Glomerular endothelial cell (primary cell): ENCODE data around the gene LAMB1. TPM values are rescaled to one million over a fixed set of nuclear protein-coding genes. Genes with fewer than 3 reads are reported as not detected.
"Not testable (repeated sequence)": the region's sequence is repeated elsewhere in the genome, so short reads cannot be mapped to it uniquely, and the experiment has no call there.

Experiments used
- DNase-seq: peaks from one replicate; pipeline ENCODE4 v3.0.0-alpha.2; 2011; ENCODE audit warnings: low read depth, low spot score; ENCODE audit errors: extremely low read depth
- total RNA-seq: library from RNA; depleted of rRNA; stranded (reverse); fragments of >200 nt; gene quantifications from 2 replicates; pipeline ENCODE4 v1.2.3, GENCODE V29; 2015

The LAMB1 gene
- total RNA-seq, 1 donor from 2014 or later: 732 TPM

DNA sequence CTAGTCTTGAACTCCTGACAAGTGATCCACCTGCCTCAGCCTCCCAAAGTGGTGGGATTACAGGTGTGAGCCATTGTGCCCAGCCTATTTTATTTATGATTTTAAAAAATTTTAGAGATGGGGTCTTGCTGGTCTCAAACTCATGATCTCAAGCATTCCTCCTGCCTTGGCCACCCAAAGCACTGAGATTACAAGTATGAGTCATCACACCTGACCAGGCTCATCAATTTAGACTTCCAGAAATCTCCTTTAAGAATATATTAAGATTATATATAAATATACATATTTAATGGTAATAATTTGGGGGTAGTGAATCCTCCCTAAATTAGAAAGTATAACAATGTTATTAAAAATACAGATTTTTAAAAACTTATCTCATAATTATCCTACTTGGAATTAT lies 29.1 kb downstream of the LAMB1 start:
- DNase-seq: no peak

DNA sequence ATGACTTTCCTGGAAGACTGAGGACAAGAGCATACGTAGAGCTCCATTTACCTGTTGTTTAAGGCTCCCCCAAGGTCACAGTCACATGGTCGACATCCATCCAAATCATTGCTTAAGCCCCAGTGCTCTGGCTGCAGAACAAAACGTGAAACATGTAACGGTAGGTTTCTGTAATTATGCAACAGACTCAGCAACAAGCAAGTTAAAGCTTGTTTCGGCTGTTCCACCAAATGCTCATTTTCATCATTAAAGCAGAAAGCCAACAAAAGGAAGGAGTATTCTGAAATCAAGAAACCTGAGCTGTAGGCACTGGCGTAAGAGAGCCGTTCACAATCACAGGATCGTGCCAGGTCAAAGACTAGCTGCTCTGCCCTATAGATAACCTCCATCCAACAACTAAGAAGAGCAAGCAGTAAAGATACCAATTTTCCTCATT lies 30.0 kb downstream of the LAMB1 start:
- DNase-seq: no peak

DNA sequence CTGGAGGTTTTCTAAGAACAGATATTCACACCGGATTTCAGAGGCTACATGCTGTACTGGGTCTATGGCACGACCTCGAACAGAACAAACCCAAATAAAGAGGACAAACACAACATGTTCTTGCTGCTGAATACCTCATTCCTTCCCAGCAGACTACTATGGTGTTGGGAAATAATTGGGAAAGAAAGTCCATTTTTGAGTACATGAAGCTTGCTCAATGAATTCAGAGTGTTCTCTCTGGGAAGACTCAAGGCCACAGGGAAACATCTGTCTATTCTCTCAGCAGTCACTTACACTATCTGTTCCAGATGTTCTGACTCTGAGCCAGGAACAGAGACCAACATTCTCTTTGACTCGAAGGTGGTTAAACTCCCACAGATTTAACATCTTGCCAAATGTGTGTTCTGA lies 30.9 kb downstream of the LAMB1 start:
- DNase-seq: no peak

DNA sequence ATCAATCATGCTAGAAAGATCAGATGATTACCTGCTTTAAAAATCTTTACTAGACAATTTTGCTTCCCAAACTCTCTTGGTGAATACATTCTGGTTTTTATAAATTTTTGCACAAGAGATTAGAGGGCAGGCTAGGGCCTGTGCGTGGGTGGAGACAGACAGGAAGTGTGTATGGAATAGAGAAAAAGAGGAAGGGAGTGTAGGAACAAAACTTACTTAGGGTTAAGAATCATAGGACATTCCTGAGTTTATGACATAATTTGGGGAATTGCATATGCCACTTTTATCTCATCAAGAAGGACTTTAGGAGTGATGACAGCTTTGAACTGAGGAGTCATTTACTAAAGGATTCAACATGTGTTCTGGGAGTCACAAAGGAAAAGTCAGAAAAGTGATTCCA lies 31.3 kb downstream of the LAMB1 start:
- DNase-seq: no peak

DNA sequence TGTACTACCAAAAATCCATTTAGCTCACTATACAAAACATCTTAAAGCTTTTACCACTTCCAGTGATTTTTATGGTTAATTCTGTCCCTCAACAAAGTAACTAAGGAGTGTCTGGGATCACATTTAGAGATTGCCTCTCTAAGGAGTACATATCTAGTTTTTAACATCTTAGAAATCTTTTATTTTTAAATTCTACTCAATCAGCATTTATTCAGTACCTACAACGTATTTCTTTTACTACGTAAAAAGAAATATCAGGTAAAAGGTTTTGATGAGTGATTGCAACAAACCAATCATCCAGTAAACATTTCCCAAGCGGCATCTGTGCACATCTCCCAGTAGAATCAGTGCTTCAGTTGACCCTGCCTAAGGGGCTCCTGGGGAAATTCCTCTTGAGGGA lies 31.9 kb downstream of the LAMB1 start:
- no peak for DNase-seq

DNA sequence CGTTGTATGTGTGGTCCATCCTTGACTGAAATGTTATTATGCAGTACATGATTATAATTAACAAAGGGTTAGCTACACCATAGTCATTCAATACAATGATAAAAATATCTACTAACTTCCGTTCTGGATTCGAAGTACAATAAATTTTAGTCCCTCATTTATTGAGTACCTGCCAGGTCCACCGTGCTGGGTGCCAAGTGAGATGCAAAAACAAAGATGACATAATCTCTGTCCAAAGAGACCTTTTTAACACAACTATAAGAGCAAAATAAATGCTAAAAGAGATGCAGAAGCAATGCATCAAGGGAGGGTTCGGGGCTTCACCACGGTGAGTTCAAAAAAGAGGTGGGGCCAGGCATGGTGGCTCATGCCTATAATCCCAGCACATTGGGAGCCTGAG lies 33.1 kb downstream of the LAMB1 start:
- no peak for DNase-seq

DNA sequence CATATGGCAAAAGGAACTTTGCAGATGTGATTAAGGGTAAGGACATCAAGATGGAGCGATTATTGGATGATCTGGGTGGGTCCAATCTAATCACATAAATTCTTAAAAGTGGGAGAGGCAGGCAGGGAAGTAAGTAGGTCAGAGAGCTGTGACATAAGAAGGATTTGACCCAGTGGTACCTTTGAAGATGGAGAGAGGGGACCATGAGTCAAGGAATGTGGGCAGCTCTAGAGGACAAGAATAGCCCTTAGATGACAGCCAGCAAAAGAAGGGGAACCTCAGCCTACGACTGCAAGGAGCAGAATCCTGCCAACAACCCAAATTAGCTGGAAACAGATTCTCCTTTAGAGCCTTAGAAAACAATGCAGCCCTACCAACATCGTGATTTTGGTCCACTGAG lies 34.5 kb downstream of the LAMB1 start:
- no peak for DNase-seq

DNA sequence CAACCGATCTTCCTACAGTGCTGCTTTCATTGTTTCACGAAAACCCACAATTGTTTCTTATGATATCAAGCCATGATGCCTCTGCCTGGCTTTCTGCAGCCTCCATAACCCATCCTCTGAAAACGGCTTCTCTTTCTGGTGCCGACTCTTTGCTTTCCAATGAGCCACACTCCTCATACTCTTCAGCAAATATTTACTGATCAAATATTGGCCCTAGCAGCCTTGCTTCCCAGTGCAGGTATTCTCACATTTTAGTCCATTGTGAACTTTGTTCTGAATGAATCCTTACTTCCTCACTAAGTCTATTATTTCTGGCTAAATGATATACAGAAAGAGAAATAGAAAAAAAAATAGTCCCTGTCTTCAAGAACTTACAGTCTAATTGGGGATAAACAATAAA lies 35.5 kb downstream of the LAMB1 start:
- no peak for DNase-seq

DNA sequence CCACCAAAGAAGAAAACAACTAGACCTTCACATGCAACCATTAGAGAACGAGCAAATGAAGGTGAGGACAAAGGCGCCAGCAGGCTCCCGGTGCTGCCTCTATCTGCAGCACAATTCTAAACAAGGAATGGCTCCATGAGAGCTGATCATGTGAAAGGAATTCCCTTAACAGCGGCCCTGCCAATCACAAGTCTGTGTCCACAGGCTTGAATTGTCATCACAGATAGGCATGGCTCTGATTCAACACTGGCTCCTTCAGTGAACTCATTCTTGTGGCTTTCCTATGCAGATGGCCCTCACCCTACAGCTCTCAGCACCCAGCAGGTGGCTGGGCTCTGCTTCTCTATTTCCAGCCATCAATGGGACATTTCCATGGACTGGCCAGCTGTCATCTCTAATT lies 36.2 kb downstream of the LAMB1 start:
- DNase-seq: no peak

DNA sequence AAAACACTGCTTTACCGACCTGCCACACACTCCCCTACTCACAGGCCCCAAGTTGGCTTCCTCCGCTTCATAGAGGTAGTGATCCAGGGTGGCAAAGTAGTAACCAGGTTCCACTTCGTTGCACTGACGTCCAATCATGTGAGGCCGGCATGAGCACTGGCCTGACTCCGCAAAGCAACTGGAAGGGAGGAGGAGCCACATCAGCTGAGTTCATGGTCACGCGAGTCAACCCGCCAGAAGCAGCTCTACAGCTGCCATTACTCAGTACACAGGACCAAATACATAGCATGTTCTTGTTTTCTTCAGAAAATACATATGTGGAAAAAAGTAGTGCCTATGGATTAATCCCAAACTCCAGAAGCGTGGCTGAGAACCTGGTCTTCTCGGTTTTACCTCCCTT lies 38.5 kb downstream of the LAMB1 start:
- no peak for DNase-seq

DNA sequence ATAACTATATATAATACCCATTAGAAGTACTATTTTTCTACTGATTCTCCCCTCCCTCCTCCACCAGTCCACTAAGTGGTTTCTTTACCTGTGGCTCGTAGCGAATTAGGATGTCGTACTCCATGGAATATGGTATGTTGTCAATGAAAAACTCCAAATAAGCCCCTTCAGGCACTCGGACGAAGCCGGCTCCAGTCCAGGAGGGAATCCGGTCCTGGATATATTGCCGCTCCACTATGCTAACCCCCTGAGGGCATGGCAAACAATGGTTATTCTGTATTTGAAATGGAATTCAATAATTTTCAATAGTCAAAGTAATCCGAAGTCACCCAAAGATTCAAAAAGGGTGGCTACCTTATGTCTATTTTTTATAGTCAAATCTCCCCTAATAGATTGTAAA lies 40.1 kb downstream of the LAMB1 start:
- DNase-seq: no peak

DNA sequence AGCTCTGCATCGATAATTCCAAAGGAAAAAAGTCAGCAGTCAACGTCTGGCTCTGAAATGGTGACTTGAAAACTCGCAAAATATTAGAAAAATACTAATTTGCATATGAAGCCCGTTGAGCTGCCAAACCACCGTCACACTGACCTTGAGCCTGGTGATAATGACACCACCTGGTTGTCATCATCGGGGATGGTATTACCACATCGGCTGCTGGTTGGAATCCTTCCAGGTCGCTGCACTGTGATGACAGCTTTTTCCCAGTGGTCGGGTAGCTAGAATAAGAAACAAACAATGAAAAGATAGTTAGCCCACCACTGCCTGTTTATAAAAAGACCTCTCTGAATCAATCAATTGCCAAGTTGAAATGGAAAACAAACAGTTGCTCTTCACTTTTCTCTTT lies 41.6 kb downstream of the LAMB1 start:
- DNase-seq: no peak

DNA sequence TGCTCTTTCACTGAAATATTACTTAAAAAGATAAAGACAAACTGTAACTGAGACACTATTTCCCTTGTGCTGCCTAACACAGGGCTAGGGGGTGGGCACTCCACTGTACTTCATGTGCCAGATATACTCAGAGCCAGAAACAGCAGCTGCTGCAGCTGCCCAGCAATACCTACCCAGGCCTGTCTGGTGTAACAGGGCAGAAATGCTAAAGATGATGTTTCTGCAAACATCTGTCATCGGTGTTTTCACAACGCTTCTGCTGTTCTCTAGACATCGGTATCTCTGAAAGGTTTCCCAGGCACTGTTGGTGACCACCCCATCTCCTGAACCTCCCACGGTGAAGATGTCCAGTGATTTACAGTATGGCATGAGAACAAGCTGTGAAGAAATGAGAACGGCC lies 42.7 kb downstream of the LAMB1 start:
- no peak for DNase-seq

DNA sequence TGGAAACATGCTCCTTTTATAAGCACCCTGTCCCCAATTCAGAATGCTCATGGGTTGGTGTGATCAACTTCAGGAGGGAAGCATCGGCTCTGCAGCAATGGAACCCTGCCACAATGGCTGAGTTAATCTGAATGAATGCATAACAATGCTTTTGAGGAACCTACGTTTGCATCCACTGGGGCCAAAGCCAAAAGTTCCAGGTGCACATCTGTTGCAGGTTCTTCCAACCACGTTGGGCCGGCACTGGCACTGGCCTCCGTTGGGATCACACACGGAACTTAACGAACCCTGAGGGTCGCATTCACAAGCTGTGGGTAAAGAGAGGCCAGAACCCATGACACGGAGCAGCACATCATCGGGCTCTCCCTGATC lies 43.4 kb downstream of the LAMB1 start:
- no peak for DNase-seq

DNA sequence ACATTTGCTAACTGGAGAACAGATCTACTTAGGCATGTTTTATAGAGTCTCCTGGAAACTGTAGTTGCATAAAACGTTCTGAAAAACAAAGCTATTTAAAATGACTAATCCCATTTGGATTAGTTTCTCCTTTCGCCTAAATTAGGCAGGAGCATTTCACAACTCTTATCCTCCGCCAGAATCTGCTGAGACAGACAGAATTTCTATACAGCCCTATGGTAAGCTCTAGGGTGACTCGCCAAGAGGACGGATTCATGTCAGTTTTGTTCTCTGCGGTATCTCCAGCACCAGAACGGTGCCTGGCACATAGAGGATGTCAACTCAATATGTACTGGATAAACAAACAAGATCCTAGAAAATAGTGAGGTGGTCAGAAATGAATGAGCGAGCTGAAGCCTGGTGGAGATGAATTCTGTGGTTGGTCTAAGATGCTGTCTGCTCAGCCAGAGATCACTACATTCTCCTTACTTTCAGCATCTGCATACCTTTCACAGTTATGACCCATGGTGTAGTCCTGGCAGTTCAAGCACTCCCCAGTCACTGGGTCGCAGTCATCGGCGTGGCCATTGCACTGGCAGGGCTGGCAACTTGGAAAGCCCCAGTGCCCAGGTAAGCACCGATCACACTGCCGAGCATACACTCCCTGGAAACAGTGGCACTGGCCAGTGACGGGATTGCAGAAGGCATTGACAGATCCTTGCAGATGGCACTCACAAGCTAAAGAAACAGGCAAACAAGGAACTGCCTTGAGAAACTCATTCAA lies 44.0 kb downstream of the LAMB1 start:
- DNase-seq: no peak

DNA sequence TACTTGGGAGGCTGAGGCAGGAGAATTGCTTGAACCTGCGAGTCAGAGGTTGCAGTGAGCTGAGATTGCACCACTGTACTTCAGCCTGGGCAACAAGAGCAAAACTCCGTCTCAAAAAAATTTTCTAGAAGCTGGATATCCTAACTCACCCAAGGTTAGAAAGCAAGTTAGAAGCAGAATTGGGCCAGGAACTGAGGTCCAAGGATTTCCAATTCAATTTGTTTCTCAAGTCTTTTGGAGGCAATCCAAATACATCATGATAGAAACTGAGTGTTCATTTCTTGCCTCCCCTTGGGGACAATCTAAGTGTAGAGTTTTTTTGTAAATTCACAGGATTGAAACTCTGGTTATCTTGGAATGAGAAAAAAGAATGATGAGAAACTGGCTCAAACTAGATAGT lies 45.5 kb downstream of the LAMB1 start:
- no peak for DNase-seq

DNA sequence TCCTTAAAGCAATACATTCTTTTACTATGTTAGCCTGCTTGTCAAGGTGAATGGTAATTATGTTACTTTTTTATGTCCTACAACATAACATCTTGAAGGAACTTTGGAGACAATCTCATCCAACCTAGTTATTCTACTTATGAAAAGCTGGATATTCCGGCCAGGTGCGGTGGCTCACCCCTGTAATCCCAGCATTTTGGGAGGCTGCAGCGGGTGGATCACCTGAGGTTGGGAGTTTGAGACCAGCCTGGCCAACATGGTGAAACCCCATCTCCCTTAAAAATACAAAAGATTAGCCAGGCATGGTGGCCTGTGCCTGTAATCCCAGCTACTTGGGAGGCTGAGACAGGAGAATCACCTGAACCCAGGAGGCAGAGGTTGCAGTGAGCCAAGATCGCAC lies 46.0 kb downstream of the LAMB1 start:
- DNase-seq: not testable (repeated sequence)

DNA sequence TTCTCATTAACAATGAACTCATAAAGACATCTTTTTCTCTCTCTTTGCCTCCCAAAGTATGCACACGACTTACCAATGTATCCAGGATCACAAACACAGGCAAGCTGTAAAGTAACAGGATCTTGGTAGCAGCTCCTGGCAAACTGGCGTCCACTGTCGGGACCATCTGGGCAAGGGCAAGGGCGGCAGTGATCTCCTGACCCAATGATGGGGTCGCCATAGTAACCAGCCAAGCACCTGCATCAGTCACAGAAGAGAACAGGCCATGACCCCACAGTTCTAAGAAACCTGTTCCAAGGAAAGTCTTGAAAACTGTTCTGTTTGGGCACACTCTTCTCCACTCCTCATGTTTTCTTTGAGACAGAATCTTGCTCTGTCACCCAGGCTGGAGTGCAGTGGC lies 47.6 kb downstream of the LAMB1 start:
- no peak for DNase-seq

DNA sequence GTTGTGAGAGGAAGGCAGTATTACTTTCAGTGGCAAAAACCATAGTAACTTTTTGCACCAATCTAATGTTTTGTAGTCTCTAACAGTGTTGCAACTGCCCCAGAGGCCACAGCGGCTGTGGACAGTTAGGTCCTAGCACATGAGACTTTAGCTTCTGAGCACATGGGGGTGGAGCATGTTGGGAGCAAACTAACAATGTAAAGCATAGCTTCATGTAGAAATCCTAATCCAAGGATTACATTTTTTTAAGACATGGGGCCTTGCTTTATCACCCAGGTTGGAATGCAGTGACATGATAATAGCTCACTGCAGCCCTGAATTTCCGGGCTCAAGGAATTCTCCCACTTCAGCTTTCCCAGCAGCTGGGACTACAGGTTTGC lies 49.0 kb downstream of the LAMB1 start:
- DNase-seq: no peak

DNA sequence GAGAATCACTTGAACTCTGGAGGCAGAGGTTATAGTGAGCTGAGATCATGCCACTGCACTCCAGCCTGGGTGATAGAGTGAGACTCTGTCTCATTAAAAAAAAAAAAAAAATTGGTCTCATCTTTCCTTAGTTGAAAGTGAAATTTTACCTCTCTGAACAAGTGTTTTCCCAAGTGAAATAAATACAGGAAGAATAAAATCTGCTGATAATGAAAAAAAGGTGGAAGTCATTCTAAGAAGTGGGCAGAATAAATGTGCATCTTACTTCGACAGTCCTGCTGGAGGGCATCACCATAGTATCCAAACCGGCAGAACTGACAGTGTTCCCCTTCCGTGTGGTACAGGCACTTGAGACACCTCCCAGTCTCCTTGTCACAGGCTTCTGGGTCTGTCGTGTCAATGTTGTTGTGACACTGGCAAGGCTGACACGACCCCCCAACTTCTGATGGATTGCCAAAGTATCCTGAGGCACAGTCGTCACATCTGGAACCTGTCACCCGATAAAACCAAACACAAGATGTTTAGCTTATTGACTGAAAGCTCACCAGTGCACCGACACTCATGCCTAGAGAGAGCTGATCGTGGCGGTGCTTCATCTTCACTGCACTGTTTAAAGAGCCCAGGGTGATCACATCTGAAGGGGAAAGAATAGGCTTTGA lies 49.6 kb downstream of the LAMB1 start:
- no peak for DNase-seq

DNA sequence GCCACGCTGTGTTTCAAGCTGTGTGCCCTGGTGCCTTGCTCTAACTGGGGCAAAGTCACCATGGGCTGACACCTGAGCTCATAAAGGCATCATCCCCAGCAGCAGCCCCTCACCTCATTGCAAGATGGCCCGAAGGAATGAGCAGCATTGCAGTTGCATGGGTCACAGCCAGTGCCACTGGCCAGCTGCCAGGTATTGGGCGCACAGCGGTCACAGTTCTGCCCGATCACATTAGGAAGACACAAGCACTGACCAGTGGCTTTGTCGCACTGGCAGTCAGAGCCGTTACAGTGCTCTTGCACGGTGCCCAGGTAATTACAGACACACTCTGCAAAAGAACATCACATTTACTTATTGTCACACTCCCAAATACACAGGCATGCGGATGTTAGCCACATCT lies 51.1 kb downstream of the LAMB1 start:
- DNase-seq: no peak

DNA sequence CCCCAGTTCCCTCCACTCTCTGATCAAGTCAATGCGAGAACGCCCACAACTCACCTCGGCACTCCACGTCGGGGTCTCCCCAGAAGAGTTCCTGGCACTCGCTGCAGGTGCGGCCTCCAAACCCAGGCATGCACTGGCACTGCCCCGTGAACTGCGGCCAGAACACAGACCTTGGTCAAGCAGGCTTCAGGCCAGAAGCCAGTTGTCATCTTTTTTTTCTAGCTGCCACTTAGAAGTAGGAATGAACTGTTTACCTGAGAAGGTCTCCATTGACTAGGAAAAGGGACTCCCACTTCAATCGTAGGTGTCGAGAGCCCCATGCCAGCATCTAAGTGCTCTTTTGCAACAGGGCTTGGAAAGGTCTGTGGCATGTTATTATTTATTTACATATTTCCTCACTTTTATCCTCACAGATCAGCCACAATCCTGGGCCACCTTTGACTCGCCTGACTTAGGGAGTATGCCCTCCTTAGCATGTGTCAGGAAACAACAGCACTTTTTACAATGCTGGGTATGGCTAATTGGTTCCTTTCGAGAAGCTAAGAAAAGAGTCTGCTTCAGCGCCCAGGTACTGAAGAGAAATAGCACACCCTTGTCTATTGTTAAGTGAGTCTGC lies 51.7 kb downstream of the LAMB1 start:
- no peak for DNase-seq
